Measurements from ENCODE around the gene PRTFDC1. TPM values are rescaled to one million over a fixed set of nuclear protein-coding genes. Genes with fewer than 3 reads are reported as not detected.

The PRTFDC1 gene
- under 1 TPM; 0.27 to 0.46 TPM for total RNA-seq

- Mint-ChIP-seq H3K27me3 (no peaks in the 10 kb centered on the region), H3K4me3 (peak within 1 kb of the TSS; percentile 68), H3K27ac (peak within 1 kb of the TSS; percentile 80), H3K9me3 (no peaks in the 10 kb centered on the region), H3K4me1 (peaks cover 26% of the 10 kb centered on the region), H3K36me3 (ENCODE audit: low read depth) (no peaks in the 10 kb centered on the region)
- POLR2A ChIA-PET, result interaction anchor here (0.6 kb wide), 1 partner anchor 303 kb away, joined by 6 read pairs; no protein-coding TSS in a partner anchor
- CTCF ChIA-PET, result interaction anchor here (0.5 to 1.5 kb wide), 4 partner anchors 12 to 259 kb away, joined by 3 to 6 read pairs (median 5); no protein-coding TSS in a partner anchor
- peak; percentile 24 for DNase-seq
These were observed at the start of gene PRTFDC1 for GRCh38 chr10:24952143-24952706. PRTFDC1 (minus strand) TSS chr10:24952606; CDS start chr10:24952575, 31 bp downstream.

DNA sequence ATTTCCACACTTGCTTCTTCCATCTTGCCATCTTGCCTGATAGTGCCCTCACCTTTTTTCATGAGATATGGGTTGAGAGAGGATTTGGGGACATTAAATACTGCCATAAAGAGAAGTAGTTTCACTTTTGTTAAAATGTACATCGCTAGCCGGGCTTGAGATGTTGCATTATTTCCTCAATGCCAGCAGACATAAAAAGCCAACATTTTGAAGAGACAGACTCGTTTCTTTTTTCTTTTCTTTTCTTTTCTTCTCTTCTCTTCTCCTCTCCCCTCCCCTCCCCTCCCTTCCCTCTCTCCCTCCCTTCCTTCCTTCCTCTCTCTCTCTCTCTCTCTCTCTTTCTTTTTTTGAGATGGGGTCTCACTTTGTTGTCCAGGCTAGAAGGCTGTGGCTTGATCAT lies 45.6 kb upstream of the PRTFDC1 start:
- CTCF ChIA-PET, result interaction anchor here (1.1 kb wide), 1 partner anchor 140 kb away, joined by 3 read pairs; no protein-coding TSS in a partner anchor
- Mint-ChIP-seq H3K9me3 (no peaks in the 10 kb centered on the region), H3K4me1 (no peaks in the 10 kb centered on the region), H3K36me3 (ENCODE audit: low read depth) (peaks cover 2% of the 10 kb centered on the region), H3K27me3 (peaks cover 15% of the 10 kb centered on the region), H3K27ac (no peak overlapping the region), H3K4me3 (no peak overlapping the region)
- DNase-seq, result no peak
- POLR2A ChIA-PET, result no interaction called here

DNA sequence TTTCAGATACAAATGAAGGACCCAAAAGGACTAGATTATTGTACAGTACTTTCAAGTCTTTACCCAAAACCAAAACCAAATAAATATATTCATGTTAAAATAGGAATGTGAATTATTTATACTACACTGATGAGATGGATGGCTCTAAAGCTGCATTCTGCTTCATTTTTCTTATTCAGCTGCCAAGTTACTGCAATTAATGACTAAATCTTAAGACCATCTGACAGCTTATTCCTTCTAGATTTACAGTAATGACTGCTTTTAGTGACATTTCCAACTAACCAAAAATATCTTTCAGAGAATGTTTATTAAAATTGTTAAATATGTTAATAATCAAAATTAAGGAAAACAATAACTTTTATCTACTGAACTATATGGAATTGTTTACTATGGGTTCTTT lies 42.7 kb upstream of the PRTFDC1 start:
- Mint-ChIP-seq H3K9me3 (no peaks in the 10 kb centered on the region), H3K4me1 (no peaks in the 10 kb centered on the region), H3K4me3 (no peak overlapping the region), H3K27me3 (peaks cover 10% of the 10 kb centered on the region), H3K36me3 (ENCODE audit: low read depth) (no peaks in the 10 kb centered on the region), H3K27ac (no peak overlapping the region)
- POLR2A ChIA-PET, result no interaction called here
- CTCF ChIA-PET, result no interaction called here
- no peak for DNase-seq

- no peaks in the 10 kb centered on the region for H3K4me1 Mint-ChIP-seq
- H3K9me3 Mint-ChIP-seq, result no peaks in the 10 kb centered on the region
- DNase-seq, result no peak
- CTCF ChIA-PET, result no interaction called here
- no peaks in the 10 kb centered on the region for H3K36me3 Mint-ChIP-seq (ENCODE audit: low read depth)
- no peak overlapping the region for H3K4me3 Mint-ChIP-seq
- no peak overlapping the region for H3K27ac Mint-ChIP-seq
- H3K27me3 Mint-ChIP-seq, result peaks cover 7% of the 10 kb centered on the region
- POLR2A ChIA-PET, result no interaction called here
These were observed 41.0 kb upstream of the PRTFDC1 start for GRCh38 chr10:24993237-24993958.

- POLR2A ChIA-PET, result no interaction called here
- Mint-ChIP-seq H3K27me3 (peaks cover 7% of the 10 kb centered on the region), H3K4me1 (no peaks in the 10 kb centered on the region), H3K27ac (no peak overlapping the region), H3K9me3 (no peaks in the 10 kb centered on the region), H3K4me3 (no peak overlapping the region), H3K36me3 (ENCODE audit: low read depth) (no peaks in the 10 kb centered on the region)
- no peak for DNase-seq
- CTCF ChIA-PET, result no interaction called here
These were observed 40.2 kb upstream of the PRTFDC1 start for GRCh38 chr10:24992512-24993133.

- CTCF ChIA-PET, result no interaction called here
These were observed 38.9 kb upstream of the PRTFDC1 start for GRCh38 chr10:24991298-24991697.

GRCh38 chr10:24989867-24990266 lies 37.5 kb upstream of the PRTFDC1 start:
- H3K36me3 Mint-ChIP-seq (ENCODE audit: low read depth), result no peaks in the 10 kb centered on the region
- CTCF ChIA-PET, result no interaction called here
- DNase-seq, result no peak
- no peaks in the 10 kb centered on the region for H3K4me1 Mint-ChIP-seq
- H3K4me3 Mint-ChIP-seq, result no peak overlapping the region
- no peaks in the 10 kb centered on the region for H3K9me3 Mint-ChIP-seq
- POLR2A ChIA-PET, result no interaction called here
- no peak overlapping the region for H3K27ac Mint-ChIP-seq
- peaks cover 7% of the 10 kb centered on the region for H3K27me3 Mint-ChIP-seq

More at GRCh38 chr10:24991298-24991697, 38.9 kb upstream of the PRTFDC1 start:
- DNase-seq, result no peak
- Mint-ChIP-seq H3K4me3 (no peak overlapping the region), H3K9me3 (no peaks in the 10 kb centered on the region), H3K27ac (no peak overlapping the region), H3K4me1 (no peaks in the 10 kb centered on the region), H3K27me3 (peaks cover 7% of the 10 kb centered on the region), H3K36me3 (ENCODE audit: low read depth) (no peaks in the 10 kb centered on the region)
- POLR2A ChIA-PET, result no interaction called here

DNA sequence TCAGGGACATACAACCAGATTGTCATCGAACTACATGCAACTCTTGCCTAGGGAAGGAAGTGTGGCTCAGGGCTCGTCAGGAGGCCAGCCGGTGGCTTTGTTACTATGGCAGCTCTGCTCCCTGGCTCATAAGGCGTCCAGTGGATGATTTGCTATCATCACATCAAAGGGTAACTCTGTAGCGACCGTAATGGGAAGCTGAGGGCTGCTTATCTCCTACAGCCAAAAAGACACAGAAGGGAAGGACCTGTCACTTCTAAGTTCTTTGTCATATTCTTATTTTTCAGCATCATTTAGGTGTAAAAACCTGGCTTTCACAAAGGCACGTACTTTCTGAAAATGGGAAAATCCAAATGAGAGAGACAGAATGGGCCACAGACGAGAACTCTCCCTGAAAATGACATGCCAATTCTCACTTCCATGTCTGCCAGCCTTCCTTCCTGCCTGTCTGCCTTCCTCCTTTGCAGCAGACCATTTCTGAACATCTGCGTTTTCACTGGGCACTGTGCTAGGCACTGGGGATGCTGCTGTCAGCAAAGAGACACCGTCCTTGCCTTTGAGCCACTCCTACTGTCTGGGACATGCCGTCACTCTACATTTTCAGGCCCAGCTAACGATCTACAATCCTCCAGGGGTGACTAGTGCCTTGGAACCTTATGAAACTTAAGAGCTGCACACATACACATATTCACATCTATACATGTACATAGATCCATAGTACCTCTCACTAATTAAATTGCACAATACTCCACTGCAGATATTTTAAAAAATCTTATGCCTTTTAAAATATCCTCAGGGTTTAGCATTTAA lies 36.6 kb upstream of the PRTFDC1 start:
- H3K9me3 Mint-ChIP-seq, result no peaks in the 10 kb centered on the region
- H3K36me3 Mint-ChIP-seq (ENCODE audit: low read depth), result no peaks in the 10 kb centered on the region
- H3K4me3 Mint-ChIP-seq, result no peak overlapping the region
- ChIA-PET CTCF (no interaction called here), POLR2A (no interaction called here)
- H3K27ac Mint-ChIP-seq, result no peak overlapping the region
- no peaks in the 10 kb centered on the region for H3K4me1 Mint-ChIP-seq
- H3K27me3 Mint-ChIP-seq, result peaks cover 7% of the 10 kb centered on the region
- no peak for DNase-seq

GRCh38 chr10:24984906-24985305 lies 32.5 kb upstream of the PRTFDC1 start:
- H3K4me3 Mint-ChIP-seq, result no peak overlapping the region
- CTCF ChIA-PET, result no interaction called here
- no peak for DNase-seq
- H3K36me3 Mint-ChIP-seq (ENCODE audit: low read depth), result no peaks in the 10 kb centered on the region
- POLR2A ChIA-PET, result no interaction called here
- peaks cover 14% of the 10 kb centered on the region for H3K4me1 Mint-ChIP-seq
- H3K27ac Mint-ChIP-seq, result no peak overlapping the region
- peaks cover 3% of the 10 kb centered on the region for H3K9me3 Mint-ChIP-seq
- no peaks in the 10 kb centered on the region for H3K27me3 Mint-ChIP-seq

GRCh38 chr10:24983946-24984345 lies 31.5 kb upstream of the PRTFDC1 start:
- Mint-ChIP-seq H3K27ac (no peak overlapping the region), H3K27me3 (no peaks in the 10 kb centered on the region), H3K4me1 (peaks cover 14% of the 10 kb centered on the region), H3K36me3 (ENCODE audit: low read depth) (no peaks in the 10 kb centered on the region), H3K9me3 (peaks cover 3% of the 10 kb centered on the region), H3K4me3 (no peak overlapping the region)
- POLR2A ChIA-PET, result no interaction called here
- CTCF ChIA-PET, result no interaction called here
- DNase-seq, result no peak

GRCh38 chr10:24983130-24983529 lies 30.7 kb upstream of the PRTFDC1 start:
- peaks cover 3% of the 10 kb centered on the region for H3K9me3 Mint-ChIP-seq
- no peak for DNase-seq
- ChIA-PET CTCF (no interaction called here), POLR2A (no interaction called here)
- H3K27ac Mint-ChIP-seq, result no peak overlapping the region
- no peaks in the 10 kb centered on the region for H3K36me3 Mint-ChIP-seq (ENCODE audit: low read depth)
- H3K27me3 Mint-ChIP-seq, result peaks cover 3% of the 10 kb centered on the region
- peaks cover 14% of the 10 kb centered on the region for H3K4me1 Mint-ChIP-seq
- no peak overlapping the region for H3K4me3 Mint-ChIP-seq

- no peaks in the 10 kb centered on the region for H3K36me3 Mint-ChIP-seq (ENCODE audit: low read depth)
These were observed 30.1 kb upstream of the PRTFDC1 start for GRCh38 chr10:24982319-24983112.

More at GRCh38 chr10:24982319-24983112, 30.1 kb upstream of the PRTFDC1 start:
- Mint-ChIP-seq H3K9me3 (peaks cover 3% of the 10 kb centered on the region), H3K27ac (no peak overlapping the region), H3K4me3 (no peak overlapping the region), H3K27me3 (peaks cover 3% of the 10 kb centered on the region), H3K4me1 (peaks cover 14% of the 10 kb centered on the region)
- DNase-seq, result no peak
- ChIA-PET POLR2A (no interaction called here), CTCF (no interaction called here)

Measured in activated CD4-positive, alpha-beta T cell treated with anti-CD3 and anti-CD28 coated beads, Interleukin-2, amount 10 ng/mL, durations not matched to agents 7 days and 5 days (primary cell).